ENCODE results near the gene KBTBD6. TPM values are rescaled to one million over a fixed set of nuclear protein-coding genes. Genes with fewer than 3 reads are reported as not detected.

Gene KBTBD6
- total RNA-seq, 1 experiment from 2014 or later: 9.1 TPM

- TF ChIP-seq CEBPB (IDR thresholded peaks at IDR 0.05; ENCODE audit: low read depth) (no peak), ZBTB33 (IDR thresholded peaks at IDR 0.05; ENCODE audit: extremely low read depth, insufficient replicate concordance, low read length) (no peak), RAD21 (IDR thresholded peaks at IDR 0.05; ENCODE audit: low read depth) (no peak)
Observed at GRCh38 chr13:41179593-41180250, 47.1 kb upstream of the KBTBD6 start (continued).

DNA sequence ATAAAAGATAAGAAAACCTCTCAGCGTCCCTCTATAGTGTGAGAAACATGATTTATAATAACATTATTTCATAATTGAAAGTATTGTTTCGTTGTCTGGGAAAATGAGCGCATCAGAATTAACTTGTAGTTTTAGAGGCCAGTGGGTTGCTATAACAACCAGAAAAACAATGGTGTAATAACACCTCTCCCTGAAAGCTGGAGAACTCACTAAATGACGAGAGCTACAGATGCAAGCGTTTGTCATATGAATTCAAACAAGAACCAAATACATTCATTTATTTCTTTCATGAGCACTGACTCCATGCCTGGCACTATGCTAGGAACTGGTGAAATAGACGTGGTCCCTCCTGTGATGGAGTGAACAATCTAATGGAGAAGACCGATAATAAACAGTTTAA lies 45.4 kb upstream of the KBTBD6 start:
- DNase-seq (ENCODE audit: low read depth, low spot score) (no peak), ATAC-seq (no peak)
- POLR2A ChIA-PET: no interaction called here
- no peak overlapping the region for H2AFZ ChIP-seq (ENCODE audit: low read depth, low read length, poor library complexity, severe bottlenecking)
- no peak for TF ChIP-seq EGR1 (IDR thresholded peaks at IDR 0.05; ENCODE audit: low read depth)
- no peak for TF ChIP-seq POLR2AphosphoS5 (IDR thresholded peaks at IDR 0.05; ENCODE audit: low read depth, low read length)
- TF ChIP-seq, protein P1, sequence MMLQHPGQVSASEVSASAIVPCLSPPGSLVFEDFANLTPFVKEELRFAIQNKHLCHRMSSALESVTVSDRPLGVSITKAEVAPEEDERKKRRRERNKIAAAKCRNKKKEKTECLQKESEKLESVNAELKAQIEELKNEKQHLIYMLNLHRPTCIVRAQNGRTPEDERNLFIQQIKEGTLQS (IDR thresholded peaks at IDR 0.05): no peak
- TF ChIP-seq, protein P2, sequence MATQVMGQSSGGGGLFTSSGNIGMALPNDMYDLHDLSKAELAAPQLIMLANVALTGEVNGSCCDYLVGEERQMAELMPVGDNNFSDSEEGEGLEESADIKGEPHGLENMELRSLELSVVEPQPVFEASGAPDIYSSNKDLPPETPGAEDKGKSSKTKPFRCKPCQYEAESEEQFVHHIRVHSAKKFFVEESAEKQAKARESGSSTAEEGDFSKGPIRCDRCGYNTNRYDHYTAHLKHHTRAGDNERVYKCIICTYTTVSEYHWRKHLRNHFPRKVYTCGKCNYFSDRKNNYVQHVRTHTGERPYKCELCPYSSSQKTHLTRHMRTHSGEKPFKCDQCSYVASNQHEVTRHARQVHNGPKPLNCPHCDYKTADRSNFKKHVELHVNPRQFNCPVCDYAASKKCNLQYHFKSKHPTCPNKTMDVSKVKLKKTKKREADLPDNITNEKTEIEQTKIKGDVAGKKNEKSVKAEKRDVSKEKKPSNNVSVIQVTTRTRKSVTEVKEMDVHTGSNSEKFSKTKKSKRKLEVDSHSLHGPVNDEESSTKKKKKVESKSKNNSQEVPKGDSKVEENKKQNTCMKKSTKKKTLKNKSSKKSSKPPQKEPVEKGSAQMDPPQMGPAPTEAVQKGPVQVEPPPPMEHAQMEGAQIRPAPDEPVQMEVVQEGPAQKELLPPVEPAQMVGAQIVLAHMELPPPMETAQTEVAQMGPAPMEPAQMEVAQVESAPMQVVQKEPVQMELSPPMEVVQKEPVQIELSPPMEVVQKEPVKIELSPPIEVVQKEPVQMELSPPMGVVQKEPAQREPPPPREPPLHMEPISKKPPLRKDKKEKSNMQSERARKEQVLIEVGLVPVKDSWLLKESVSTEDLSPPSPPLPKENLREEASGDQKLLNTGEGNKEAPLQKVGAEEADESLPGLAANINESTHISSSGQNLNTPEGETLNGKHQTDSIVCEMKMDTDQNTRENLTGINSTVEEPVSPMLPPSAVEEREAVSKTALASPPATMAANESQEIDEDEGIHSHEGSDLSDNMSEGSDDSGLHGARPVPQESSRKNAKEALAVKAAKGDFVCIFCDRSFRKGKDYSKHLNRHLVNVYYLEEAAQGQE (IDR thresholded peaks at IDR 0.05; ENCODE audit: low read depth): no peak
- TF ChIP-seq, protein P3, sequence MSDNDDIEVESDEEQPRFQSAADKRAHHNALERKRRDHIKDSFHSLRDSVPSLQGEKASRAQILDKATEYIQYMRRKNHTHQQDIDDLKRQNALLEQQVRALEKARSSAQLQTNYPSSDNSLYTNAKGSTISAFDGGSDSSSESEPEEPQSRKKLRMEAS (IDR thresholded peaks at IDR 0.05): no peak
- TF ChIP-seq SP1 (IDR thresholded peaks at IDR 0.05; ENCODE audit: low read depth): no peak
- TF ChIP-seq, protein P4, sequence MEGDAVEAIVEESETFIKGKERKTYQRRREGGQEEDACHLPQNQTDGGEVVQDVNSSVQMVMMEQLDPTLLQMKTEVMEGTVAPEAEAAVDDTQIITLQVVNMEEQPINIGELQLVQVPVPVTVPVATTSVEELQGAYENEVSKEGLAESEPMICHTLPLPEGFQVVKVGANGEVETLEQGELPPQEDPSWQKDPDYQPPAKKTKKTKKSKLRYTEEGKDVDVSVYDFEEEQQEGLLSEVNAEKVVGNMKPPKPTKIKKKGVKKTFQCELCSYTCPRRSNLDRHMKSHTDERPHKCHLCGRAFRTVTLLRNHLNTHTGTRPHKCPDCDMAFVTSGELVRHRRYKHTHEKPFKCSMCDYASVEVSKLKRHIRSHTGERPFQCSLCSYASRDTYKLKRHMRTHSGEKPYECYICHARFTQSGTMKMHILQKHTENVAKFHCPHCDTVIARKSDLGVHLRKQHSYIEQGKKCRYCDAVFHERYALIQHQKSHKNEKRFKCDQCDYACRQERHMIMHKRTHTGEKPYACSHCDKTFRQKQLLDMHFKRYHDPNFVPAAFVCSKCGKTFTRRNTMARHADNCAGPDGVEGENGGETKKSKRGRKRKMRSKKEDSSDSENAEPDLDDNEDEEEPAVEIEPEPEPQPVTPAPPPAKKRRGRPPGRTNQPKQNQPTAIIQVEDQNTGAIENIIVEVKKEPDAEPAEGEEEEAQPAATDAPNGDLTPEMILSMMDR (IDR thresholded peaks at IDR 0.05 in 2 of 3, conservative IDR thresholded peaks at IDR 0.05 in 1 of 3; ENCODE audit: borderline replicate concordance in 1 of 3, insufficient read depth in 1 of 3, low read depth in 2 of 3, low read length in 2 of 3): no peak
- H3K27ac ChIP-seq (ENCODE audit: low read depth, low read length): no peak overlapping the region
- H3K4me3 ChIP-seq (replicated peaks in 1 of 2; ENCODE audit: low read depth in 1 of 2, low read length in 2 of 2): no peak overlapping the region
- no peaks in the 10 kb centered on the region for H3K27me3 ChIP-seq (ENCODE audit: insufficient read depth, low read length)
- no peak overlapping the region for H3K9ac ChIP-seq (ENCODE audit: low read length)
- intact Hi-C loops (cut with micrococcal nuclease): no loop called here
- H3K4me1 ChIP-seq (ENCODE audit: control insufficient read depth in 1 of 2, insufficient read depth in 2 of 2, low read length in 2 of 2): 0 out of 4 replicates have a peak, but pooled peaks cover 0 to 3% of the 10 kb centered on the region in 2 experiments
- RAD21 ChIA-PET (ENCODE audit: low non-redundant PET in 1 of 2, low total read pairs in 2 of 2, uncharacterized antibody in 2 of 2, unreplicated experiment in 2 of 2): no interaction called here
- CTCF ChIA-PET: no interaction called here
- H3K9me3 ChIP-seq (ENCODE audit: control insufficient read depth in 1 of 2, insufficient read depth in 1 of 2, low read depth in 1 of 2, low read length in 2 of 2): peaks cover 0 to 5% of the 10 kb centered on the region in 2 experiments; a peak in 1 of 4 replicates
- BruUV-seq (replicated peaks): no TSS peak
- no peaks in the 10 kb centered on the region for H3K9me2 ChIP-seq (ENCODE audit: insufficient read depth)
- no peaks in the 10 kb centered on the region for H4K20me1 ChIP-seq (ENCODE audit: insufficient read depth)
- H3K4me2 ChIP-seq (ENCODE audit: low read length): no peak overlapping the region
- H3K36me3 ChIP-seq (ENCODE audit: control insufficient read depth in 1 of 2, insufficient read depth in 2 of 2, low read length in 2 of 2): no peaks in the 10 kb centered on the region; a peak in 1 of 4 replicates
- H3K79me2 ChIP-seq (ENCODE audit: insufficient read depth, low read length): no peaks in the 10 kb centered on the region
